Frontal cortex (tissue), 4 donors: ENCODE data around the gene DAZL. TPM values are rescaled to one million over a fixed set of nuclear protein-coding genes. Genes with fewer than 3 reads are reported as not detected.

Experiments used
- DNase-seq, 2 donors: peaks; one replicate each; pipeline ENCODE4 v3.0.0; 2012; ENCODE audit warnings: low spot score in 2 of 2
- FAIRE-seq: peaks from 2 replicates; lab custom pipeline; 2012; peaks lifted over from hg19 to GRCh38; lab: Jason Lieb, UNC
- total RNA-seq: library from RNA; depleted of rRNA; stranded (reverse); fragments of >200 nt; gene quantifications from one replicate; pipeline ENCODE4 v1.2.3, GENCODE V29; 2014
- donor health status: control.
- donor health status: control.
- donor health status: control.

Gene DAZL
- total RNA-seq, 1 donor from 2014 or later = not detected

- FAIRE-seq (no peak), DNase-seq (no peak)
These were observed 8.7 kb downstream of the DAZL start for GRCh38 chr3:16596352-16597032.

GRCh38 chr3:16595778-16596177, 9.4 kb downstream of the DAZL start:
- DNase-seq (no peak), FAIRE-seq (no peak)

DNA sequence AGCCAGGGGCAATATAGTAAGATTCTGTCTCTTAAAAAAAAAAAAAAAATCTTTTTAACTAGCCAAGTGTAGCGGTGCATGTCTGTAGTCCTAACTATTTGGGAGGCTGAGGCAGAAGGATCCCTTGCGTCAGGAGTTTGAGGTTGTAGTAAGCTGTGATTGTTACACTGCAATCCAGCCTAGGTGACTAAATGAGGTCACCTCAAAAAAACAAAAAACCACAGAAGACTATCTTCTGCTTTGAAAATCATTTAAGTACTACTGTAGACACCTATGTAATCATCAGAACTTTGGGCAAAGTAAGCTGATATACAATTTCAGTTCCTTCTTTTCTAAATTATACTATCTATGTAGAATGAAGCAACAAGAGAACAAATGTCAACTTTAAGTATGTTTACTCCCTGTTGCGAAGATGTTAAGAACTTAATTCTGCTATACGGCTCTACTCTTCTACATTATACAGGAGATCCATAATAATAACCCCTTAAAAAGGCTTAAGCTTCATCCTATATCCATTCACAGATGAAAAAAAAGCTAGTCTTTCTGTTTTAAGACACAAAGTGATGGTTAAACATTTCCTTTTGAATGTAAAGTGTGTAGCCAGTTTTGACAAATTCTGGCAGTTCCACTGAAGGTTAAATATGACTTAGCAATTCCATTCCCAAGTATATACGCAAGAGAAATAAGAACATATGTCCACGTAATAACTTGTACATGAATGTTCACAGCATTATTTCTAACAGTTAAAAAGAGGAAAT, 15.2 kb downstream of the DAZL start:
- no peak for FAIRE-seq
- no peak for DNase-seq

DNA sequence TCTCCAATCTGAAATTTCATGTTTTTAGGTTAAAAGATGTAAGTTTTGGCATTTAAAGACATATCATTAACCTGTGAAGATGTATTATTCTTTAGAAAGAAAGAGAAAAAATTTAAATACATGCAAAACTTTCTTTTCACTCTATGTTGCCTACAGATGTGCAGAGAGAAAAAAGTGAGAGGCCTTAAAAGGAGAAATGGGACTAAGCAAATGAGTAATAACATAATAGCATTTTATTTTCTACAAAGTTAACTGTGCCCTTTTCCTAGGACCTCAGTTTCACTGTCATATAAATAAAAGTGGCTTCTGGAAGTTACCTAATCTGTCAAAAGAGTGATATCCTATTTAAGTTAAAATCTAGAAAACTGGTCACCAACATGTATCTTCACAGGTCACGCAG, 16.1 kb downstream of the DAZL start:
- FAIRE-seq (no peak), DNase-seq (no peak)

GRCh38 chr3:16587681-16588060, 17.6 kb downstream of the DAZL start:
- no peak for FAIRE-seq
- DNase-seq = no peak

- DNase-seq (no peak), FAIRE-seq (no peak)
These were observed 18.1 kb downstream of the DAZL start for GRCh38 chr3:16587047-16587680.

GRCh38 chr3:16584880-16585279, 20.3 kb downstream of the DAZL start:
- DNase-seq = no peak
- FAIRE-seq = no peak

DNA sequence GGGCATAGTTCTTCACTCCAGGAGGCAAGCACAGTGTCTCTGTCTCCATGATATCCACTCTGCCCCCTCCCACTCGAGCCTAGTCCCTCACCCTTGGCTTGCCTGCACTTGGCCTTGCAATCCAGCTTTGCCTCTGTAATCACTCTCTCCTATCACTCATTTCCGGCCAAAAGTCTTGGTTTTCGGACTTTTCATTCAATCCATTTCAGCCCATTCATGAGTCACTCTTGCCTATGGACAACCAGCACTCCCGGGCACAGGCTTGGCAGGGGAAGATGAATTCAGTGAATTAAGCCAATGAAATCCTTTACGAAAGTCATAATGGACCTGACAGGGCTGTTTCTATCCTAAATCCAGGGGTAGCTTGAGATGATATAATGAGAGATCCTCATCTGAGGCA, 21.7 kb downstream of the DAZL start:
- DNase-seq = no peak
- no peak for FAIRE-seq

GRCh38 chr3:16570113-16570512, 35.1 kb downstream of the DAZL start:
- FAIRE-seq (no peak), DNase-seq (no peak)

- FAIRE-seq = no peak
- DNase-seq = no peak
These were observed 36.7 kb downstream of the DAZL start for GRCh38 chr3:16568532-16568931.

- FAIRE-seq = no peak
These were observed 37.1 kb downstream of the DAZL start for GRCh38 chr3:16568115-16568514.

DNA sequence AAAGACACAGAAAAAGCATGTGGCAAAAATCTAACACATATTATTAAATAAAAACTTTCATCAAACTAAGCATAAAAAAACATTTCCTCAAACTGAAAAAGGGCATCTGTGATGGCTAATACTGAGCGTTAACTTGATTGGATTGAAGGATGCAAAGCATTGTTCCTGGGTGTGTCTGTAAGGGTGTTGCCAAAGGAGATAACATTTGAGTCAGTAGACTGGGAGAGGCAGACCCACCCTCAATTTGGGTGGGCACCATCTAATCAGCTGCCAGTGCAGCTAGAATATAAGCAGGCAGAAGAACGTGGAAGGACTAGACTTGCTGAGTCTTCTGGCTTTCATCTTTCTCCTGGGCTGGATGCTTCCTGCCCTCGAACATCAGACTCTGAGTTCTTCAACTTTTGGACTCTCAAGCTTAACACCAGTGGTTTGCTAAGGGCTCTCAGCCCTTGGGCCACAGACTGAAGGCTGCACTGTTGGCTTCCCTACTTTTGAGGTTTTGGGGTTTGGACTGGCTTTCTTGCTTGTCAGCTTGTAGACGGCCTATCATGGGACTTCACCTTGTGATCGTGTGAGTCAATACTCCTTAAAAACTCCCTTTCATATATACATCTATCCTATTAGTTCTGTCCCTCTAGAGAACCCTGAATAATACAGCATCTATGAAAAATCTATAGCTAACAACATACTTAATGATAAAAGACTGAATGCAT, 45.4 kb downstream of the DAZL start:
- no peak for FAIRE-seq
- no peak for DNase-seq

More at GRCh38 chr3:16568115-16568514, 37.1 kb downstream of the DAZL start:
- DNase-seq = no peak

GRCh38 chr3:16554126-16554525, 51.1 kb downstream of the DAZL start:
- FAIRE-seq = no peak

GRCh38 chr3:16552757-16553156, 52.5 kb downstream of the DAZL start:
- DNase-seq (no peak), FAIRE-seq (no peak)

More at GRCh38 chr3:16554126-16554525, 51.1 kb downstream of the DAZL start:
- DNase-seq = no peak

- DNase-seq = no peak
- FAIRE-seq = no peak
These were observed 53.8 kb downstream of the DAZL start for GRCh38 chr3:16551342-16551976.

- DNase-seq = peak; percentile 30 to 47
- FAIRE-seq = no peak
These were observed 54.4 kb downstream of the DAZL start for GRCh38 chr3:16550676-16551341.

DNA sequence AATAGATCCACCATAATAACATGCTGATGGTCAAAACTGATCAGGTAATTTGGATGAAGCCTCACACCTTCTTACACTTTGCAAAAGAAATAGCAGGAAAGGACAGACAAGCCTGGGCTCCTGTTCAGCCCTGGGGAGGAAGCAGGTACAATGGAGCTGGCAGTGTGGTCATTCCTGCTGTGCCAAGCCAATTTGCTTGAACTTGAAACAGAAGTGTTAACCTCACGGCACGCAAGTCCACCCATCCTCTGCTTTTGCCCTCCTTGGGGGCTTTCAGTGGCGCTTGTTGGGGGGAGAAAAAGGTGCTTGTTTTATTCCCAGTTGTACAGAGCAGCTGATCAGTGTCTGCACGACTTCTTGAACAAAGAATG, 54.9 kb downstream of the DAZL start:
- FAIRE-seq (no peak), DNase-seq (no peak)

DNA sequence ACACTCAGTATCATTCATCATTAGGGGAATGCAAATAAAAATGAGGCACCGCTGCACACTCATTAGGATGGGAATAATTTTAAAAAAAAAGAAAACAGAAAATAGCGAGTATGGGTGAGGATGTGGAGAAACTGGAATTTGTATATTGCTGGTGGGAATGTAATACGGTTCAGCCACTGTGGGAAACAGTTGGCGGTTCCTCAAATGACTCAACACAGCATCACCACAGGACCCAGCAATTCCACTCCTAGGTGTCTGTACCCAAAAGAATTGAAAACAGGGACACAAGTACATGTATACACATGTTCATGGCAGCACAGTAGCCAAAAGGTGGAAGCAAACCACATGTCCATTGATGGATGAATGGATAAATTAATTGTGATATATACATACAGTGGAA, 56.5 kb downstream of the DAZL start:
- DNase-seq (no peak), FAIRE-seq (no peak)

DNA sequence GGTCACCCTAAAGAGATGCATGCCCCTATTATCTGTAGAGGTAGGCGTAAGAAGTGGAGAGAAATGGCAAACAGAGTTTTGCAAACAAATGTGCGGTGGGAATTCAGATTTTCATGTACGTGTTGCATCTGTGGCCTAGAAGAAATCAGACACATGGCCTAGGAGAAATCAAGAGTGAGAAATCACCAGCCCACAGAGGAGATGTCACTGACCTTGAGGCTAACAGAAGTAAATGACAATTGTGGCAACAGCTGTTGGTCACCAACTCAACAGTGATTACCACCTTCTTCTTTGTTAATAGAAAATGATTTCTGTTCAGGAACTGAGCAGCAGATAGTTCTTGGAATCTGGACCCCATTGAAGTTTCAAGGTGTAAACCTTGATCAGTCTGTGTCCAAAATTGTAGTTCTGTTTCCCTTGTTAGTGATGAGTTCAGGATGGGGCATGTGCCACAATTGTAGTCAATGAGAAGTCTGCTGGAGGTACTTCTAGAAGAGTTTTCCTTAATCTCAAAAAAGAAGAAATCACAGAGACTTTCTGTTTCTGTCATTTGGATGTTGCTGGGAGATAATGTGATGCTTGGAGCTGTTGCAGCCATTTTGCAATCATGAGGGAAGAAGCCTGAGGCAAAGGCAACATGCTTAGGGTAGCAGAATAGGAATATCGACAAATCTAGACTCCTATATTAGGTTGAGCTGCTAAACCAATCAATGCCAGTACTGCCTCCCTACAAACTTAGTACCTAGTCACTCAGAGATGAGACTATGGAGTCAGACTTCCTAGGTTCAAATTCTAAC, 57.5 kb downstream of the DAZL start:
- no peak for FAIRE-seq
- no peak for DNase-seq
